HG03354 (cell line): ENCODE results near the gene CFAP141.
"Not testable (repeated sequence)": the region's sequence is repeated elsewhere in the genome, so short reads cannot be mapped to it uniquely, and the experiment has no call there.

Experiments used
- ATAC-seq: cut with Tn5 transposase; IDR thresholded peaks from one replicate; pipeline ENCODE4 v1.9.1; 2021; ENCODE audit warnings: mild to moderate bottlenecking; ENCODE audit not compliant: unreplicated experiment, poor library complexity, severe bottlenecking

Gene CFAP141

DNA sequence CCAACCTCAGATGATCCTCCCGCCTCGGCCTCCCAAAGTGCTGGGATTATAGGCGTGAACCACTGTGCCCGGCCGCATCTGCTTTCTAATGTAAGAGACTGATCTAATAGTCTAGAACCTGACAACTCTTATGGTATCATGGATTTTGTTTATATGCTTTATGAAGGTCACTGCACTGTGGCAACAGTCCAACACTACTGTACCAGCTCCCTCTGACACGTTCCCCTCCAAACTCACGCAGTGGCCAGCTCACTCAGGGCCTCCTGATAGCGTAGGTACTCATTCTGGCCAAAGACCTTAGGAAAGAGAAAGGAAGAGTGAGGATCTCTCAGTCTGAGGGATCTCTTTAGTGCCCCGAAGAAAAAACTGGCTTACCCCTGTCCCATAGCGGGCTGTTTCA, 6.0 kb upstream of the CFAP141 start:
- no peak for ATAC-seq

- ATAC-seq = no peak
Observed at GRCh38 chr1:154208677-154209388, 2.7 kb upstream of the CFAP141 start.

GRCh38 chr1:154207262-154207661, 1.1 kb upstream of the CFAP141 start:
- ATAC-seq = no peak

DNA sequence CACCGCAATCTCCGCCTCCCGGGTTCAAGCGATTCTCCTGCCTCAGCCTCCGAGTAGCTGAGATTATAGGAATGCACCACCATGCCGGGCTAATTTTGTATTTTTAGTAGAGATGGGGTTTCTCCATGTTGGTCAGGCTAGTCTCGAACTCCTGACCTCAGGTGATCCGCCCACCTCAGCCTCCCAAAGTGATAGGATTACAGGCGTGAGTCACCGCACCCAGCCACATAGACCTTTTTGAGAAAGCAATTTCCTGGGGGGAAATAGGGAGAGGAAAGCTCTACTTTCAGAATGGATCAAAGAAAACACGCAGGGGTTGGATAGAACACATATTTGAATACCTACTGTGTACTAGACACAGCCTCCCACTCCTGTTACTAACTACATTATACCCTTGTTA, 355 bp downstream of the CFAP141 start:
- not testable (repeated sequence) for ATAC-seq

DNA sequence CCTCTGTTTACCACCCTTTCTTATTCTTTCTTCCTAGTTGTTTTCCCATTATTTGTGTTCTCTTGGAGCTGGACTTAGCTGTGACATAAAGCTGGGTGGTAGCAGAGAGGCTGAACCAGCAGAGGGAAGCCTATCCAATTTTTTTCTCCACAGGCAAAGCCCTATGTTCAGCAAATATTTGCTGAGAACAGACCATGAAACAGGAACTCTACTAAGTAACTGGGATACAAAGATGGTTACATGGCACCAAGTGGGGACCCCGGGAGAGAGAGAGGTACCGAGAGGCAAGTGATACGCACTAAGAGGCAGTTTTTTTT, 6.6 kb downstream of the CFAP141 start:
- ATAC-seq = no peak

- no peak for ATAC-seq
Observed at GRCh38 chr1:154198756-154199562, 7.2 kb downstream of the CFAP141 start.

DNA sequence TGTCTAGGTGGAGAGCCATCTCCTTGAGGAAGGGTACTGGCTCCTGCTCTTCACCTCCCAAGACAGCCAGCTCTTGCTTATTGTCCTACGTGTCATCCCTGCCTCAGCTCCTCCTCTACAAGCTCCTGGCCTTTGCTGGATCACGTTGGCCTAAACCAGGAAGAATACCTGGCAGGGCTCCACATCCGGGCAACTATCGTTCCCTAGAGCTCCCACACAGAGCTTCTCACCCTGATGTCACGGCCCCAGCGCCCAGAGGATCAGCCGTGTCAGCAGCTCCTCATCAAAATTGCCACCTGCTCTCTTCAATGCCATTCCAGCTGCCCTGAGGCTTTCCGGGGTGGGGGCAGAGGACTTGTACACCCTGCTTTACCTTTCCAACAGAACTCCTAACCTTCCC, 12.3 kb downstream of the CFAP141 start:
- ATAC-seq = no peak

GRCh38 chr1:154192476-154192875, 13.7 kb downstream of the CFAP141 start:
- no peak for ATAC-seq

DNA sequence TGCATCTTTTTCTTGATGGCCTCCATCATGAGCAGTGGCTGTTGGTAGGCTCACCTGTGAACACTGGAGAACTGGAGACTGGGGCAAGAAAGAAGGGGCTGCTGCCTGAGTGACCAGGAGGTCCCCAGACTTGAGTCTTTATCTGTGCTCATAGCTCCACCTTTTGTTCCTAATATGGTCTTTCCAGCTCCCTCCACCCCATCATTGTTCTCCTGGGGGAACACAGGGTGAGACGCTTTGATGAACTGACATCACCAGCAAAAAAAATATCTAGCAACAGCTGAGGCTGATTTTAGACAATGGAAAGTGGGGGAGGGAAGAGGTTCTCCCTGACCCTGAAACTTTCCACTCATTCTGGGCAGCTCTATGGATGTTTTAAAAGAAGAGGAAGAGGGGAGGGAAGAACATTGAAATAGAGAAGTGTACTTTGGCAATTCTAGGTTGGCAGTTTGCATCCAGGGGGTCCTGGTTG, 14.1 kb downstream of the CFAP141 start, which contains the start of gene TPM3:
TPM3 (minus strand) TSS at position 111 of the 472 bp plus-strand sequence; CDS start at position 29, 82 bp downstream.
- ATAC-seq = no peak

GRCh38 chr1:154190550-154190949, 15.6 kb downstream of the CFAP141 start:
- ATAC-seq = no peak

DNA sequence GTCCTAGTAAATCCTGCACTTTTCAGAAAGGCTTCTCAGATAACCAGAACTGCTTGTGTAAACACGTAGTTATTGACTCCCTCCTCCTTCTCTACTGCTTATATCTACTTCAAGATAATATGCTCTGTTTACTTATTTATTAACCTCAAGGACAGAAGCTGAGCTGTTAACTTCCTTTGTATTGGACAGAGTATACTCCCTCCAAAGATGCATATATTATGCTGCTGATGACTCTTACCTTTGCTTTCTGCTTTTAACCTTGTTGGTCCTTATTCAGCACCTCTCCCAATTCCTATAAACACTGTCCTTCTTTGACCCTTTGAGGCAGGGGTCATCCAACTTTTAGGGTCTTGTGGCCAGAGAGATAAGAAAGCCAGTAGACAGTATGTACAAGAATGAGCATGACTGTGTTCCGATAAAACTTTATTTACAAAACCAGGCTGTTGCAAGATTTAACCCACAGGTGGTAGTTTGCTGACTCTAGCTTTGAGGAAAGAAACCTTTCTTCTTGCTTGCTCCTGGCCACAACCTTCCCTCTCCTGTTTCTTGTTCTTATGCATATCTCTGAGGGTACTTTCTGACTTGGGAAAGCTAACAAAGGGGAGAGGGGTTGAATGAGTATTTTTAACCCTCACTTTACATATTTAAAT, 19.2 kb downstream of the CFAP141 start:
- no peak for ATAC-seq

DNA sequence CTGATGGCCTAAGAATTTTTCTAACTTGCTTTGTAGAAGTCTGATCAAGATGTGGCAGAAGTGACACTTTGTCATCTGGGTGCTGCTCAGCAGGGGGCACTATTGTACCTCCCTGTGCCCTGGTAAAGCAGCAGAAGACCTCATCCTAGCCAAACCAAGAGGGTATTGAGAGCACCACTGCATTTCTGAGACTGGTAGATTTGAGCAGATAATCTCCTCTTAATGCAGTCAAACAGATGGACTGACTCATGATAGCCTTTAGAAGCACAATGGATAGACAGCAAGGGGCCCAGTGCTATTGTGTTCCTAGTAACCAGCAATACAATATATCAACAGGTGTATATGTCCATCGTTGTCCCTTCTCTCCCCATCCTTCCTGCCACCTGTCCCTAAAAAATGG, 20.0 kb downstream of the CFAP141 start:
- ATAC-seq = no peak

DNA sequence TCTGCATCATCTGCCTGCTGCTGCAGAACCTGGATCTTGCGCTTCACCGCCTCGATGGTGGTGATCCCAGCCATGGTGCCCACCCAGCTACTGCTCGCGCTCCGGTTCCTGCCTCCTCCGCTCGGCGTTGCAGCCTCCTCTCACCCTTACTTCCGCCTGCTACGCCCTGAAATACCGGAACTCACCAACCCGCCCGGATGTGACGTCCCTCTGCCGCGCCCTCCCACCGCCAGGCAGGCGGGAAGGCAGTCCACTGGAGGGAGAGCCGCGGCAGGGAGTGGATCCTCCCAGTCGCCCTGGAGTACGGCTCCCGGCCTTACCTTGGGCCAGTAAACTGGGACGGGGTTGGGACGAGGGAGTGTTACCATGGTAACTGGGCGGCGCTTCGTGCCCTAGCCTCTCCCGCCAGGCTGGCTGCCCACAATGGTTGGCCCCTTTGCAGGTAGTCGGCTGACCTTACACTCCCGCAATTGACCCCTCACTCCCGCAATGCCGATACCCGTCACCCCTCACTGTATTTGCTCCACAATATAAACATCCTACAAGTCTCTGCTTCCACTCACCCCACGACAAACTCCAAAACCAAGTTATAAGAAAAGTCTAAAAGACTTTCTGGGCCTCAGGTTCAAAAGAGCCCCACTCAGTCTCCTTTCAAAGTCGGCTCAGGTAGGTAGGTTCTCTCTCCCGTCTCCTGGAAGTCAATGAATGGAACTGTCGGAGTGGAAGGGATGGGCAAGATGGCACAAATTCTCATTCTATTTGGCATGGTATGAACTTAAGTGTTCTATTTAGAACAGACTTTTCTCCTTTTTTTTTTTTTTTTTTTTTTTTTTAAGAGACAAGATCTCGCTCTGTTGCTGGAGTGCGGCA, 22.9 kb downstream of the CFAP141 start:
- peak; percentile 83 for ATAC-seq

DNA sequence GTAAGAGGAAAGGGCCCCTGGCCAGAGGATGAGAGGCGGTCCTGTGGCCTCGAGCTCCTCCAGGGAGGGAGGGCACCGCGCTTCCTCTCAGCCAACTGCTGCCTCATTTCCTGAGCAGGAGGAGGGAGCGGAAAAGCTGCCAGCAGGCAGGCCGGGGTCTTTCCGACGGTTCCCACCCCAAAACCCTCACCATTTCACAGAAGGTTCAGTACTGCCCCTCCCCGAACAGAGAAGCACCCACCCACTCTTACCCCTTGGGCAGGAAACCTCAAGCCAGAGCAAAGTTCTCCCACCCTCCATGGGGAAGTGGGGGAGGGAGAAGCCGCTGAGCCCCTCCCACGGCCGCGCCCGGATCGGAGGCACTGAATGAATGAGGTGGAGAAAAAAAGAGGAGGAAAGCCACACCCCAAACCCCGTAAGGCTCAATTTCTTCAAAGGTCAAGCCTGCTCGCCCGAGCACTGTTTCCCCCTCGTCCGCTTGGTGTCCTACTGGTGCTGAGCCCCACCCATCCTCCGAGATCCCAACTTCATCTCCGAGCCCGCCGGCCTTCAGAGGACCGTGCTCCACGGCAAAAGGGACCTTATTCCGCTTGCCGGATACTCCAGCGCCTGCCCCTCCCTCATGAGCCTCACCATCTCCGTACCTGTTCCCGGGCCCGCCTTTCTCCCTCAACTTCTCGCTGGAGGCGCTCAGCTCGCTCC, 23.6 kb downstream of the CFAP141 start:
- peak; percentile 42 for ATAC-seq

DNA sequence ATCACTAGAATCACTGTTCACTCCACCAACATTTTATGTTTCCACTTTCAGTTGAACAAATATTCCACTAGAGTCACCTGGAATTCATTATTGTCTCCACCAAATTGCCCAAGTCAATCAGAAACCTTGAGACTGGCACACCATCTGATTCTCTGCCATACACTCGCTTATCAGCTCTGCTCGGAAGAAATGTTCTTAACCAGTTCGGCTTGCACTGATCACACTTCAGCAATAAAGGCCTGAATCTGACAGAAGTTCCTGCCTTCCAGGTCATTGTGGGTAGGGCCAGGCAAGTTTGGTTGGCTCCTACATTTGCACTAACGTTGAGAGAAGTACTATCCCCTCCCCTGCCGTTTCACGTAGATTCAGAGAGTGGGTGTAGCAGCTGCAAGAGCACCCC, 24.2 kb downstream of the CFAP141 start:
- no peak for ATAC-seq

DNA sequence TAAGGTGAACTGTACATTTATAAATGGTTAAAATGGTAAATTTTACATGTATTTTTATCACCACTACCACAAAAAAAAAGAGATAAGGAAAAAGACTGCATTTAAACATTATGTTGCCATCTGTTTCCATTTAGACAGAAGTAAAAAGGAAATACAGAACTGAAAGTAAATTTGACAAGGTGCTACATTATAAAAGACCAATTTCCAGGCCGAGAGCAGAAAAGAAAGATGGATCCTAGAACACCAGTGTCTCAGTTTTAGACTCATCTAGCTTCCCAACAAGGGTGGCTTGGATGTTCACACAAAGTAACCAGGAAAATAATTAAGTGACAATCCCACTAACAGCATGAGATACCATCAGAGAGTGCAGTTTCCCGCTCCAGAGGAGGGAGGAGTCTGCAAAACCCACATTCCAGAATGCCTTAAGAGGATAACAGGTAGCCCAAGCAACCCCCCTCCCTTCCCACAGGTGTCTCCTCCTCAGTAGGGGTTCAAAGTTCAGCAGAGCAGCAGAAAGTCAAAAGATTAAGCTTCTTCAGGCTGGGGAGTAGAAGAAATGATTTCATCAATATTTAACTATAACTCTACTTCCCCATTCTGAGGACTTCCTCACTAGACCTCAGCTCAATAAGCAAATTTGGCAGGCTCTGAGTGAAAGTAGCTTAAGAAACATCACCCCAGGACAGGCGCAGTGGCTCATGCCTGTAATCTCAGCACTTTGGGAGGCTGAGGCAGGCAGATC, 26.0 kb downstream of the CFAP141 start:
- no peak for ATAC-seq

GRCh38 chr1:154178911-154179811, 27.0 kb downstream of the CFAP141 start:
- ATAC-seq = no peak

GRCh38 chr1:154178013-154178412, 28.1 kb downstream of the CFAP141 start:
- ATAC-seq = no peak
